Measurements from ENCODE around the gene ZNF385B.

Gene ZNF385B

GRCh38 chr2:179875864-179876263, 14.5 kb upstream of the ZNF385B start:
- Mint-ChIP-seq H3K36me3 (no peaks in the 10 kb centered on the region), H3K27ac (no peak overlapping the region), H3K9me3 (no peaks in the 10 kb centered on the region), H3K4me3 (no peak overlapping the region), H3K27me3 (peaks cover 1% of the 10 kb centered on the region), H3K4me1 (no peaks in the 10 kb centered on the region)
- CTCF ChIA-PET = no interaction called here
- no peak for DNase-seq

GRCh38 chr2:179862898-179863458, 1.6 kb upstream of the ZNF385B start:
- no peak overlapping the region for H3K27ac Mint-ChIP-seq
- CTCF ChIA-PET = interaction anchor here (0.8 kb wide), 1 partner anchor 40 kb away, joined by 3 read pairs; no protein-coding TSS in a partner anchor
- DNase-seq = no peak
- H3K4me1 Mint-ChIP-seq = peaks cover 13% of the 10 kb centered on the region
- no peaks in the 10 kb centered on the region for H3K36me3 Mint-ChIP-seq
- H3K9me3 Mint-ChIP-seq = no peaks in the 10 kb centered on the region
- no peak overlapping the region for H3K4me3 Mint-ChIP-seq
- peaks cover 54% of the 10 kb centered on the region for H3K27me3 Mint-ChIP-seq

GRCh38 chr2:179861027-179861415, 391 bp downstream of the ZNF385B start:
- no peaks in the 10 kb centered on the region for H3K9me3 Mint-ChIP-seq
- no peaks in the 10 kb centered on the region for H3K36me3 Mint-ChIP-seq
- H3K27me3 Mint-ChIP-seq = peaks cover 63% of the 10 kb centered on the region
- no peak overlapping the region for H3K4me3 Mint-ChIP-seq
- H3K27ac Mint-ChIP-seq = no peak overlapping the region
- H3K4me1 Mint-ChIP-seq = peaks cover 13% of the 10 kb centered on the region
- peak; percentile 21 for DNase-seq
- CTCF ChIA-PET = no interaction called here

- peaks cover 13% of the 10 kb centered on the region for H3K4me1 Mint-ChIP-seq
- H3K27ac Mint-ChIP-seq = no peak overlapping the region
- no peaks in the 10 kb centered on the region for H3K36me3 Mint-ChIP-seq
- no peak overlapping the region for H3K4me3 Mint-ChIP-seq
- H3K9me3 Mint-ChIP-seq = no peaks in the 10 kb centered on the region
- CTCF ChIA-PET = no interaction called here
- DNase-seq = no peak
- H3K27me3 Mint-ChIP-seq = peaks cover 64% of the 10 kb centered on the region
Observed at GRCh38 chr2:179860255-179861026, 971 bp downstream of the ZNF385B start.

- Mint-ChIP-seq H3K4me1 (peaks cover 13% of the 10 kb centered on the region), H3K4me3 (no peak overlapping the region), H3K27ac (no peak overlapping the region), H3K36me3 (no peaks in the 10 kb centered on the region), H3K9me3 (no peaks in the 10 kb centered on the region), H3K27me3 (peaks cover 64% of the 10 kb centered on the region)
- no peak for DNase-seq
- CTCF ChIA-PET = no interaction called here
Observed at GRCh38 chr2:179859523-179859922, 1.9 kb downstream of the ZNF385B start.

GRCh38 chr2:179857236-179857635, 4.2 kb downstream of the ZNF385B start:
- H3K27ac Mint-ChIP-seq = no peak overlapping the region
- DNase-seq = no peak
- no peaks in the 10 kb centered on the region for H3K36me3 Mint-ChIP-seq
- no peaks in the 10 kb centered on the region for H3K9me3 Mint-ChIP-seq
- peaks cover 13% of the 10 kb centered on the region for H3K4me1 Mint-ChIP-seq
- H3K27me3 Mint-ChIP-seq = peaks cover 45% of the 10 kb centered on the region
- CTCF ChIA-PET = no interaction called here
- no peak overlapping the region for H3K4me3 Mint-ChIP-seq

GRCh38 chr2:179856205-179856604, 5.2 kb downstream of the ZNF385B start:
- no peak overlapping the region for H3K4me3 Mint-ChIP-seq
- no peak overlapping the region for H3K27ac Mint-ChIP-seq
- H3K27me3 Mint-ChIP-seq = peaks cover 35% of the 10 kb centered on the region
- CTCF ChIA-PET = no interaction called here
- H3K9me3 Mint-ChIP-seq = no peaks in the 10 kb centered on the region
- peaks cover 8% of the 10 kb centered on the region for H3K4me1 Mint-ChIP-seq
- no peak for DNase-seq
- no peaks in the 10 kb centered on the region for H3K36me3 Mint-ChIP-seq

- no peak for DNase-seq
- no peak overlapping the region for H3K4me3 Mint-ChIP-seq
- H3K4me1 Mint-ChIP-seq = peaks cover 8% of the 10 kb centered on the region
- H3K9me3 Mint-ChIP-seq = no peaks in the 10 kb centered on the region
- H3K27ac Mint-ChIP-seq = no peak overlapping the region
- peaks cover 29% of the 10 kb centered on the region for H3K27me3 Mint-ChIP-seq
- H3K36me3 Mint-ChIP-seq = no peaks in the 10 kb centered on the region
- CTCF ChIA-PET = no interaction called here
Observed at GRCh38 chr2:179855673-179856072, 5.7 kb downstream of the ZNF385B start.

GRCh38 chr2:179854891-179855290, 6.5 kb downstream of the ZNF385B start:
- no peak for DNase-seq
- Mint-ChIP-seq H3K4me1 (peaks cover under 1% of the 10 kb centered on the region), H3K36me3 (no peaks in the 10 kb centered on the region), H3K27me3 (peaks cover 21% of the 10 kb centered on the region), H3K9me3 (no peaks in the 10 kb centered on the region), H3K27ac (no peak overlapping the region), H3K4me3 (no peak overlapping the region)
- CTCF ChIA-PET = no interaction called here

GRCh38 chr2:179853108-179853507, 8.3 kb downstream of the ZNF385B start:
- H3K27ac Mint-ChIP-seq = no peak overlapping the region

GRCh38 chr2:179850188-179850587, 11.2 kb downstream of the ZNF385B start:
- CTCF ChIA-PET = no interaction called here
- Mint-ChIP-seq H3K27ac (no peak overlapping the region), H3K36me3 (no peaks in the 10 kb centered on the region), H3K4me3 (no peak overlapping the region), H3K4me1 (no peaks in the 10 kb centered on the region), H3K9me3 (no peaks in the 10 kb centered on the region), H3K27me3 (peaks cover 5% of the 10 kb centered on the region)
- no peak for DNase-seq

More at GRCh38 chr2:179853108-179853507, 8.3 kb downstream of the ZNF385B start:
- Mint-ChIP-seq H3K27me3 (peaks cover 11% of the 10 kb centered on the region), H3K9me3 (no peaks in the 10 kb centered on the region), H3K4me1 (no peaks in the 10 kb centered on the region), H3K4me3 (no peak overlapping the region), H3K36me3 (no peaks in the 10 kb centered on the region)
- CTCF ChIA-PET = no interaction called here
- no peak for DNase-seq

GRCh38 chr2:179849719-179850118, 11.7 kb downstream of the ZNF385B start:
- CTCF ChIA-PET = no interaction called here
- H3K36me3 Mint-ChIP-seq = no peaks in the 10 kb centered on the region
- H3K4me1 Mint-ChIP-seq = no peaks in the 10 kb centered on the region
- peaks cover 5% of the 10 kb centered on the region for H3K27me3 Mint-ChIP-seq
- H3K27ac Mint-ChIP-seq = no peak overlapping the region
- no peak for DNase-seq
- no peaks in the 10 kb centered on the region for H3K9me3 Mint-ChIP-seq
- H3K4me3 Mint-ChIP-seq = no peak overlapping the region

- no peaks in the 10 kb centered on the region for H3K9me3 Mint-ChIP-seq
- CTCF ChIA-PET = interaction anchor here (1.1 kb wide), 1 partner anchor 93 kb away, joined by 3 read pairs; no protein-coding TSS in a partner anchor
- H3K27me3 Mint-ChIP-seq = peaks cover 5% of the 10 kb centered on the region
- H3K27ac Mint-ChIP-seq = no peak overlapping the region
- no peak for DNase-seq
- no peaks in the 10 kb centered on the region for H3K36me3 Mint-ChIP-seq
- H3K4me3 Mint-ChIP-seq = no peak overlapping the region
- H3K4me1 Mint-ChIP-seq = no peaks in the 10 kb centered on the region
Observed at GRCh38 chr2:179843541-179843940, 17.9 kb downstream of the ZNF385B start.

GRCh38 chr2:179842498-179843153, 18.8 kb downstream of the ZNF385B start:
- Mint-ChIP-seq H3K9me3 (no peaks in the 10 kb centered on the region), H3K4me3 (no peak overlapping the region), H3K27me3 (peaks cover 5% of the 10 kb centered on the region), H3K36me3 (no peaks in the 10 kb centered on the region), H3K27ac (no peak overlapping the region), H3K4me1 (no peaks in the 10 kb centered on the region)
- DNase-seq = no peak
- CTCF ChIA-PET = interaction anchor here (0.8 to 1.1 kb wide), 2 partner anchors 56 to 94 kb away, joined by 3 to 4 read pairs; no protein-coding TSS in a partner anchor

- no peaks in the 10 kb centered on the region for H3K4me1 Mint-ChIP-seq
- no peaks in the 10 kb centered on the region for H3K9me3 Mint-ChIP-seq
- H3K4me3 Mint-ChIP-seq = no peak overlapping the region
- H3K27me3 Mint-ChIP-seq = no peaks in the 10 kb centered on the region
- no peaks in the 10 kb centered on the region for H3K36me3 Mint-ChIP-seq
- no peak for DNase-seq
- CTCF ChIA-PET = no interaction called here
- no peak overlapping the region for H3K27ac Mint-ChIP-seq
Observed at GRCh38 chr2:179840840-179841239, 20.6 kb downstream of the ZNF385B start.
